ENCODE results near the gene UPP2.

Gene UPP2

DNA sequence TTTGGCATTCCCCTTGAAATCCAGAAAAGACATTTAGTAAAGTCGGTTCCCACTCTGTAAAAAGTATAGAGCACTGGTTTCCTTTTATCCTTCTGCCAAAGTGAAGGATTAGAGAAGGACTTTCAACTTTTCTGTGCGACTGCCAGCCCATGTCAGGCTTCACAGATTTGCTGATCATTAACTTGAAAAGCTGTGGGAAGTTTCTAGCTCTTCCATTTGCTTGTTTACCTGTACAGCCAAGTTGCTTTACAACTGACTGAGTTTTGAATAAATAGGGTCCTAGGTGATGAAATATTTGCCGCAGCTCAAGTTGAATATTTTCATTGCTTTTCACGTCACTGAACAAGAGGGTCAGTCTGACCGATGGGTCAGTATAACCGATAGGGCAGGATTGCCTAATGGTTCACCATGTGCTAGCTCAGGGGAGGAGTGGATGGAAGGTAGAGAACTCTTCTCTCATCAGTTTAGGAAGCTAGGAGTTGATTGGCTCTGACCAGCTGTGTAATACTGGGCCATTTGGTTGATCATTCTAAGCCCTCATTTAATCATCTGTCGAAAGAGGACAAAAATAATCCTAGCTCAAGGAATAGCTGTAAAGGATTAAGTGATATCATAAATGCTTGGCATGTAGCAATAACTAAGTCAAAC lies 30.4 kb downstream of the UPP2 start:
- H3K27ac ChIP-seq (ENCODE audit: low read depth, low read length), result no peak overlapping the region
- TF ChIP-seq, protein P1, sequence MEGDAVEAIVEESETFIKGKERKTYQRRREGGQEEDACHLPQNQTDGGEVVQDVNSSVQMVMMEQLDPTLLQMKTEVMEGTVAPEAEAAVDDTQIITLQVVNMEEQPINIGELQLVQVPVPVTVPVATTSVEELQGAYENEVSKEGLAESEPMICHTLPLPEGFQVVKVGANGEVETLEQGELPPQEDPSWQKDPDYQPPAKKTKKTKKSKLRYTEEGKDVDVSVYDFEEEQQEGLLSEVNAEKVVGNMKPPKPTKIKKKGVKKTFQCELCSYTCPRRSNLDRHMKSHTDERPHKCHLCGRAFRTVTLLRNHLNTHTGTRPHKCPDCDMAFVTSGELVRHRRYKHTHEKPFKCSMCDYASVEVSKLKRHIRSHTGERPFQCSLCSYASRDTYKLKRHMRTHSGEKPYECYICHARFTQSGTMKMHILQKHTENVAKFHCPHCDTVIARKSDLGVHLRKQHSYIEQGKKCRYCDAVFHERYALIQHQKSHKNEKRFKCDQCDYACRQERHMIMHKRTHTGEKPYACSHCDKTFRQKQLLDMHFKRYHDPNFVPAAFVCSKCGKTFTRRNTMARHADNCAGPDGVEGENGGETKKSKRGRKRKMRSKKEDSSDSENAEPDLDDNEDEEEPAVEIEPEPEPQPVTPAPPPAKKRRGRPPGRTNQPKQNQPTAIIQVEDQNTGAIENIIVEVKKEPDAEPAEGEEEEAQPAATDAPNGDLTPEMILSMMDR (IDR thresholded peaks at IDR 0.05; ENCODE audit: insufficient read depth, low read length, poor library complexity, severe bottlenecking), result no peak
- no peak for TF ChIP-seq EZH2phosphoT487 (conservative IDR thresholded peaks at IDR 0.05; ENCODE audit: low read length)
- H3K9me2 ChIP-seq (replicated peaks; ENCODE audit: insufficient read depth, low read length), result no peaks in the 10 kb centered on the region
- no peaks in the 10 kb centered on the region for H4K20me1 ChIP-seq (ENCODE audit: low read depth, low read length)
- no peaks in the 10 kb centered on the region for H3K79me2 ChIP-seq (ENCODE audit: insufficient read depth, low read length)
- H3K36me3 ChIP-seq (ENCODE audit: low read length), result no peaks in the 10 kb centered on the region
- H3K27me3 ChIP-seq (ENCODE audit: low read length), result no peaks in the 10 kb centered on the region
- no peaks in the 10 kb centered on the region for H3K9me3 ChIP-seq (ENCODE audit: insufficient read depth, low read length)
- no peaks in the 10 kb centered on the region for H3F3A ChIP-seq (ENCODE audit: insufficient read depth)
- H3K9ac ChIP-seq (ENCODE audit: low read length), result no peak overlapping the region
- H2AFZ ChIP-seq (ENCODE audit: low read depth, low read length, severe bottlenecking), result no peak overlapping the region
- no peak overlapping the region for H3K4me2 ChIP-seq (ENCODE audit: low read depth, low read length, poor library complexity, severe bottlenecking)
- no peak overlapping the region for H3K4me3 ChIP-seq (ENCODE audit: insufficient read depth, low read length, poor library complexity, severe bottlenecking)

DNA sequence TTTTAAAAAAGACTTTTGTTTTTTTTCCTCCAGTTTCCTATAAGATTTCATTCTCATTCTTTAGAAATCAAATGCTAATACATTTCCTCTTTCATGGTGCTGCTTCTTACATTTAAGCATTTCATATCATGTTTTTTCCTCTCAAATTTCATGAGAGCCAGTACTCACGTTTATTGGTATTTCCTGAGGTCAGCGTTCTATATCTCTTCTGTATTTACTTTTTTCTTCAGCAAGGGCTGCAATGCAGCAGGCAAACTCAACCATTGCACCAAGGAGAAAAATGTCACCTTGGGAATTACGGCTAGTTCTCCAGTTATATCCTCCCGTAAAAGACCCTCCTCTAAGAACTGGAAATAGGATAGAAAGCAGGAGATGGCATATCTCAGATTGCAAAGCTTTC lies 32.4 kb downstream of the UPP2 start:
- TF ChIP-seq, protein P1 (IDR thresholded peaks at IDR 0.05; ENCODE audit: insufficient read depth, low read length, poor library complexity, severe bottlenecking), result no peak
- TF ChIP-seq EZH2phosphoT487 (conservative IDR thresholded peaks at IDR 0.05; ENCODE audit: low read length), result no peak
- no peak overlapping the region for H3K27ac ChIP-seq (ENCODE audit: low read depth, low read length)

DNA sequence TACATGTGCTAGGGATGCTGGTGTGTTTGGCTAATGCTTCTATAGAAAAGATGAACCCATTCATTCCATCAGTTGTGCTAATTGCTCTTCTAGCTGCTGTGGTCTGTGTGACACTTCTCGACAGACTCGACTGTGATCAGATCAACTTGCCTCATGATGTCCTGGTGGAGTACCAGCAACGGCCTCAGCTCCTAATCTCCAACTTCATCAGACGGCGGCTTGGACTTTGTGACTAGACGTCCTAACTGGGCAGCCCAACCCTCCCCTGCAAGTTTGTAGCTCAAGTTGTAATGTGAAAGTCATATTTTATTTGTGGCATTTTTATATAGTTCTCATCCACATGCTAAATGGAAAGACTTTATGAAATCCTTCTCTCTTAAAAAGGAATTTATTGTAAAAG lies 33.0 kb downstream of the UPP2 start:
- H3K27ac ChIP-seq (ENCODE audit: low read depth, low read length), result no peak overlapping the region
- no peaks in the 10 kb centered on the region for H3K9me2 ChIP-seq (replicated peaks; ENCODE audit: insufficient read depth, low read length)
- H3K9me3 ChIP-seq (ENCODE audit: insufficient read depth, low read length), result no peaks in the 10 kb centered on the region
- no peaks in the 10 kb centered on the region for H3K79me2 ChIP-seq (ENCODE audit: insufficient read depth, low read length)
- no peak overlapping the region for H2AFZ ChIP-seq (ENCODE audit: low read depth, low read length, severe bottlenecking)
- no peak overlapping the region for H3K4me3 ChIP-seq (ENCODE audit: insufficient read depth, low read length, poor library complexity, severe bottlenecking)
- no peak overlapping the region for H3K4me2 ChIP-seq (ENCODE audit: low read depth, low read length, poor library complexity, severe bottlenecking)
- no peaks in the 10 kb centered on the region for H4K20me1 ChIP-seq (ENCODE audit: low read depth, low read length)
- no peaks in the 10 kb centered on the region for H3K36me3 ChIP-seq (ENCODE audit: low read length)
- TF ChIP-seq, protein P1 (IDR thresholded peaks at IDR 0.05; ENCODE audit: insufficient read depth, low read length, poor library complexity, severe bottlenecking), result no peak
- TF ChIP-seq EZH2phosphoT487 (conservative IDR thresholded peaks at IDR 0.05; ENCODE audit: low read length), result no peak
- no peak overlapping the region for H3K9ac ChIP-seq (ENCODE audit: low read length)
- no peaks in the 10 kb centered on the region for H3F3A ChIP-seq (ENCODE audit: insufficient read depth)
- no peaks in the 10 kb centered on the region for H3K27me3 ChIP-seq (ENCODE audit: low read length)

More for the DNA sequence above, 32.4 kb downstream of the UPP2 start:
- H3K36me3 ChIP-seq (ENCODE audit: low read length), result no peaks in the 10 kb centered on the region
- no peak overlapping the region for H3K9ac ChIP-seq (ENCODE audit: low read length)
- H2AFZ ChIP-seq (ENCODE audit: low read depth, low read length, severe bottlenecking), result no peak overlapping the region
- no peaks in the 10 kb centered on the region for H3K9me3 ChIP-seq (ENCODE audit: insufficient read depth, low read length)
- no peaks in the 10 kb centered on the region for H3K27me3 ChIP-seq (ENCODE audit: low read length)
- no peaks in the 10 kb centered on the region for H3K79me2 ChIP-seq (ENCODE audit: insufficient read depth, low read length)
- no peaks in the 10 kb centered on the region for H3K9me2 ChIP-seq (replicated peaks; ENCODE audit: insufficient read depth, low read length)
- H3K4me3 ChIP-seq (ENCODE audit: insufficient read depth, low read length, poor library complexity, severe bottlenecking), result no peak overlapping the region
- H3F3A ChIP-seq (ENCODE audit: insufficient read depth), result no peaks in the 10 kb centered on the region
- H3K4me2 ChIP-seq (ENCODE audit: low read depth, low read length, poor library complexity, severe bottlenecking), result no peak overlapping the region
- H4K20me1 ChIP-seq (ENCODE audit: low read depth, low read length), result no peaks in the 10 kb centered on the region
